Transverse colon (tissue), 4 donors: Measurements from ENCODE around the gene IRF8. TPM values are rescaled to one million over a fixed set of nuclear protein-coding genes. Genes with fewer than 3 reads are reported as not detected.

ENCODE experiments used
- DNase-seq: peaks from one replicate; pipeline ENCODE4 v3.0.0-alpha.2; 2019
- H3K27ac ChIP-seq, 4 donors: fragments of 200-600 bp; sonication (generic); 2 replicates each; pipeline ENCODE4 v1.5.1; 2016 to 2018; ENCODE audit warnings: inconsistent platforms in 4 of 4
- H3K27me3 ChIP-seq: fragments of 200-600 bp; sonication (generic); 2 replicates; pipeline ENCODE4 v1.5.1; 2017; ENCODE audit warnings: inconsistent platforms
- H3K36me3 ChIP-seq, 4 donors: fragments of 200-600 bp; sonication (generic); 2 replicates each; pipeline ENCODE4 v1.5.1; 2017 to 2019; ENCODE audit warnings: inconsistent platforms in 4 of 4
- H3K4me1 ChIP-seq, 4 donors: fragments of 200-600 bp; sonication (generic); 2 replicates each; pipeline ENCODE4 v1.5.1; 2017 to 2020; ENCODE audit warnings: inconsistent platforms in 4 of 4
- H3K4me3 ChIP-seq, 4 donors: fragments of 200-600 bp; sonication (generic); 1 replicate in 1 of 4; 2 replicates in 3 of 4; pipeline versions ENCODE4 v1.5.1 to v1.6.1; 2017 to 2019; ENCODE audit warnings: inconsistent platforms in 4 of 4
- H3K9me3 ChIP-seq, 2 donors: fragments of 200-600 bp; sonication (generic); 2 replicates each; pipeline ENCODE4 v1.5.1; 2017 to 2019; ENCODE audit warnings: inconsistent platforms in 2 of 2
- EP300 ChIP-seq: sonication (generic); formaldehyde crosslinking; IDR thresholded peaks from one replicate; pipeline ENCODE4 v1.6.1; 2017; ENCODE audit warnings: antibody characterized with exemption, low read depth
- POLR2A ChIP-seq: fragments of 450-650 bp; IDR thresholded peaks from one replicate; pipeline ENCODE4 v1.6.1; 2016; ENCODE audit warnings: antibody characterized with exemption, mild to moderate bottlenecking, moderate library complexity
- POLR2AphosphoS5 ChIP-seq, 3 donors: sonication (generic); formaldehyde crosslinking; IDR thresholded peaks; one replicate each; pipeline ENCODE4 v1.6.1; 2016; ENCODE audit warnings: antibody characterized with exemption in 3 of 3
- WGBS, 2 donors: methylation state at CpG; one replicate each; pipeline ENCODE4 v1.1.5; 2018; ENCODE audit warnings: low coverage in 1 of 2; 5-methylcytosine and 5-hydroxymethylcytosine counted together
- in situ Hi-C, 4 donors: fragments of 200-750 bp; cut with MboI; loops; one replicate each; pipeline versions ENCODE4 v1.15.0 to v1.15.1; 2017; ENCODE audit warnings: low sequenced_read_pairs in 3 of 4, low pct_ligation_motif_present in 1 of 4, low pct_unique_long_range_greater_than_20kb in 1 of 4
- intact Hi-C: fragments of 100-400 bp; cut with DNase I; formaldehyde crosslinking; loops from one replicate; pipeline ENCODE4 v1.15.1; 2023; ENCODE audit warnings: low total_unique reads
- total RNA-seq, 4 donors: library from RNA; depleted of rRNA; stranded (reverse); fragments of >200 nt; gene quantifications; one replicate each; pipeline ENCODE4 v1.1.0, GENCODE V29; 2016
- TF ChIP-seq, protein P1 (sequence below), 5 experiments: fragments of 200-600 bp in 3 of 5; fragments of 450-650 bp in 2 of 5; sonication (generic) in 3 of 5; IDR thresholded peaks; 1 replicate in 2 of 5; 2 replicates in 3 of 5; pipeline ENCODE4 v1.5.1; 2016 to 2017; ENCODE audit warnings: antibody characterized with exemption in 5 of 5, inconsistent platforms in 3 of 5, mild to moderate bottlenecking in 2 of 5, moderate library complexity in 1 of 5

IRF8 gene
- total RNA-seq, 4 donors from 2014 or later: 20.7 to 70.7 (median 45.2) TPM

DNA sequence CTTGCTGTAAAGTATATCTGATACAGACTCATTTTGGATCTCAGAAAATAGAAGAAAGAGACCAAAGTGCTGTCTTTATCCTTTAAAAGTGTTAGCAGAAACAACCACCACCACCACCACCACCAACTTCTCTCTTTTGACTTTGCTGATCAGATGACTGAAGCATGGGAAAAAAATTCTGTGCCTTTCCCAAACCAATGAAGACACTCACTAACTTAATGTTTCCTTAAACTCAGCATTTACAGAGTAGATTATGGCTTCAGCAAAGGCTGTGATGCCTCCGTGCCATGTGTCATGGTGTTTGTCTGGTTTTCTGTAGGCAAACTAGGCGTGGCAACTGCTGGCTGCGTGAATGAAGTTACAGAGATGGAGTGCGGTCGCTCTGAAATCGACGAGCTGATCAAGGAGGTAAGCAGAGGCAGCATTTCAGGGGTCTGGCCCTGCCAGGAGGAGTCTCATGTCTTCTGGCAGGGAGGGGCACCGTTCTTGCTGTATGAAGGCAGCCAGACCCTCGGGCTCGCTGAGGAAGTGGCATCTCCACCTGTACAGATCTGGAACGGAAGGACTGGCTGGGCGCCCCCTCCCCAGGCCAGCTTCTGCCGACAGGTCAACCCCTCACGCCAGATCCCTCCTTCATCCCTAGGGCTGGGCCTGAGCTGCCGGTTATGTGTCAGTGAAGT, 12.4 kb downstream of the IRF8 start:
- H3K4me3 ChIP-seq: no peak overlapping the region
- H3K27ac ChIP-seq: peak overlapping the region; percentile 13 to 59 (median 40)
- H3K27me3 ChIP-seq: no peaks in the 10 kb centered on the region
- H3K4me1 ChIP-seq: peaks cover 9 to 30% (median 11%) of the 10 kb centered on the region in 4 donors
- 95% methylated on average over 13 of the region's 15 CpGs; no CpG with 5 or more reads in 1 of the 2 donors for WGBS, 2 donors
- TF ChIP-seq, protein P1, sequence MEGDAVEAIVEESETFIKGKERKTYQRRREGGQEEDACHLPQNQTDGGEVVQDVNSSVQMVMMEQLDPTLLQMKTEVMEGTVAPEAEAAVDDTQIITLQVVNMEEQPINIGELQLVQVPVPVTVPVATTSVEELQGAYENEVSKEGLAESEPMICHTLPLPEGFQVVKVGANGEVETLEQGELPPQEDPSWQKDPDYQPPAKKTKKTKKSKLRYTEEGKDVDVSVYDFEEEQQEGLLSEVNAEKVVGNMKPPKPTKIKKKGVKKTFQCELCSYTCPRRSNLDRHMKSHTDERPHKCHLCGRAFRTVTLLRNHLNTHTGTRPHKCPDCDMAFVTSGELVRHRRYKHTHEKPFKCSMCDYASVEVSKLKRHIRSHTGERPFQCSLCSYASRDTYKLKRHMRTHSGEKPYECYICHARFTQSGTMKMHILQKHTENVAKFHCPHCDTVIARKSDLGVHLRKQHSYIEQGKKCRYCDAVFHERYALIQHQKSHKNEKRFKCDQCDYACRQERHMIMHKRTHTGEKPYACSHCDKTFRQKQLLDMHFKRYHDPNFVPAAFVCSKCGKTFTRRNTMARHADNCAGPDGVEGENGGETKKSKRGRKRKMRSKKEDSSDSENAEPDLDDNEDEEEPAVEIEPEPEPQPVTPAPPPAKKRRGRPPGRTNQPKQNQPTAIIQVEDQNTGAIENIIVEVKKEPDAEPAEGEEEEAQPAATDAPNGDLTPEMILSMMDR (IDR thresholded peaks at IDR 0.05): no peak
- TF ChIP-seq EP300 (no peak), POLR2A (no peak), POLR2AphosphoS5 (IDR thresholded peaks at IDR 0.05) (no peak)
- H3K9me3 ChIP-seq: no peaks in the 10 kb centered on the region
- DNase-seq: no peak
- in situ Hi-C loops: no loop called here
- H3K36me3 ChIP-seq: no peaks in the 10 kb centered on the region
- intact Hi-C loops: no loop called here

DNA sequence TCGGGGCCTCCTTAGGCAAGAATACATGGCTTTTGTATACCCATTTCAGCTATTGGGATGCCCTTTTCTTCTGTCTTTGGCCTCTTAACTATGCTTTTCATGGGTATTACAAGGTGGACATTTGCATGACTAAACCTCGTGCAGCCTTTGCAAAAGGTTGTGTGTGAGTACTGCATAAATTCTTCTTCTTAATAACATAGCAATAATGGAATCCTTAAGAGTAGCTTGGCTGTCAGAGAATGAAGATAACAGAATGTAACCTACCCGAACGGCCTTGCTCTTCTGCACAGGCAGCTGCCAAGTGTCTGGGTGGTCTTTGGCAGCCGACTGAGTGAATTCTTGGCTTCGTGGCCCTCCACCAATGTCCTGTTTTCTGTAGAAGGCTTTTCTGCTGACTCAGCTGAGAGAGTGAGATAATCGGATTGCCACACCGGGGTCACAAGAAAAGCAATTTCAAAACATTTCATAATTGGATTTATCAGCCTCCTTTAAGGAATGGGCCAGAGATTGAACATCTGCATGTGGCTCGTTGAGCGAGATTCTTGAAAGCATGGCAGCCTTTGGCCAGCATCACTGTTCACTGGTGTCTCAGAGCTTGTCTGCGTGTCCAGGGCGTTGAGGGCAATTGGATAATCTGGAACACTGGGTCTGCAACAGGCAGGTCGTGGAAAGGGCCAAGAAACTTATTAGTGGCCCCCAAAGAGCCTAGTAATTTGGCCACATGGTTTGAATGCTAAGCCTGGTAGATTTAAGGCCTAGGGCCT, 13.4 kb downstream of the IRF8 start:
- intact Hi-C loops (no loop called here), in situ Hi-C loops (no loop called here)
- DNase-seq: peak; percentile 43
- peak in 2 of 3 donors; percentile 27 to 53 for TF ChIP-seq POLR2AphosphoS5 (IDR thresholded peaks at IDR 0.05)
- TF ChIP-seq EP300: no peak
- WGBS, 2 donors: 67 to 73% methylated on average over 5 to 13 of the region's 13 CpGs
- no peaks in the 10 kb centered on the region for H3K27me3 ChIP-seq
- H3K27ac ChIP-seq: peak overlapping the region; percentile 13 to 59 (median 40)
- peaks cover 12 to 36% (median 17%) of the 10 kb centered on the region in 4 donors for H3K4me1 ChIP-seq
- no peaks in the 10 kb centered on the region for H3K36me3 ChIP-seq
- no peaks in the 10 kb centered on the region for H3K9me3 ChIP-seq
- H3K4me3 ChIP-seq: no peak overlapping the region

DNA sequence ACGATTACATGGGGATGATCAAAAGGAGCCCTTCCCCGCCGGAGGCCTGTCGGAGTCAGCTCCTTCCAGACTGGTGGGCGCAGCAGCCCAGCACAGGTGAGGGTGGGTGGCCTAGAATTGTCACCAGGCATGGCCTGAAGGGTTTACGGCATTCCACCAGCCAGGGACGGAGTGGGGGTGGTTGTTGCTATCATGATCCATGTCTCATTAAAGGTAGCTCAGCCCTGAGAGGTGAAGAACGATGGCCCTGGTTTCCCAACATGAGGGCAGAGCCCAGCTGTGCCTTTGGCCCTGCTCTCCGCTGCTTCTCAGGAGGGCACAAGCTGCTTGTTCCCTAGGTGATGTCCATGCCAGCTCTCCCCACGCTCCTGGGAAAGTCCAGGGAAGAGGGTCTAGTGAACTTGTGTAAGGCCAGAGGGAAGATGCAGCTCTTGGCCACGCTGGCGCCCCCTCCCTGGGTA, 14.2 kb downstream of the IRF8 start:
- no peak overlapping the region for H3K4me3 ChIP-seq
- no peaks in the 10 kb centered on the region for H3K36me3 ChIP-seq
- no peaks in the 10 kb centered on the region for H3K9me3 ChIP-seq
- no peaks in the 10 kb centered on the region for H3K27me3 ChIP-seq
- intact Hi-C loops: no loop called here
- peak overlapping the region in 3 of 4 donors; percentile 29 to 59 (median 50) for H3K27ac ChIP-seq
- 92% methylated on average over 12 of the region's 12 CpGs; no CpG with 5 or more reads in 1 of the 2 donors for WGBS, 2 donors
- TF ChIP-seq POLR2A (no peak), POLR2AphosphoS5 (IDR thresholded peaks at IDR 0.05) (no peak), EP300 (no peak)
- TF ChIP-seq, protein P1 (IDR thresholded peaks at IDR 0.05): no peak
- peaks cover 12 to 36% (median 17%) of the 10 kb centered on the region in 4 donors for H3K4me1 ChIP-seq
- no peak for DNase-seq
- in situ Hi-C loops: no loop called here

DNA sequence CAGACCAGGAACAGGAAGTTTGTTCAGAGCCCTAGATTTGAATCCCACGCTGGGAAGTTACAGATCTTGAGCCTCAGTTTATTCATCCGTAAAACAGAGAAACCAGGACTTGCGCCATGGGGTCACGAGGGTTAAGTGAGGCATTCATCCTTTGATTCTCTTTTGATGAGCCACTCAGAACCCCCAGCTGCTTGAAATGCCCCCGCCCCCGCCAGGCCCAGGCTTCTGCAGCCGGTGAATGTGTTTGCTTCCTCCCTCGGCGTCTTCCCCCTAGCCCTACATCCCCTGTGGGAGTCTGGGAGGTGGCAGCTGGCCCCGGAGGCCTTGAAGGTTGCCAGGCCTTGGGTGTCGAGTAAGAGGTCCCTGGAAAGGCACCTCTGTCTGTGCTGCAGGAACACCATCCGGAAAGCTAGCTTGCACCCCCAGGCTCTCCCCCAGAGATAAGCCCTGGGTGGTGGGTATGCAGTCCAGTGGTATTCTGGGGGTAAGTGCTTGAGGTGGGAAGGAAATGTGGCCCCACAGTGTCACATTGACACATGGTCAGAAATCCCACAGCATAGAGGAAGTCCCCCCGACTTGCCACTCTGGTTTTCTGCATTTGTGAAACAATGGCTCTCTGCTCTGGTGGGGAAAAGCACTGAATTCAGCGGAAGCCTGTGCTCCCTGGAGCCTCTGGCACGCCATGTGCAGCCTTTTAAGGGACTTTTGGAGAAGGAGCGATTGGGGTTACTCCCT, 14.9 kb downstream of the IRF8 start:
- 60% methylated on average over 15 of the region's 16 CpGs; no CpG with 5 or more reads in 1 of the 2 donors for WGBS, 2 donors
- Histone ChIP-seq H3K9me3 (no peaks in the 10 kb centered on the region), H3K36me3 (no peaks in the 10 kb centered on the region), H3K4me1 (peaks cover 12 to 36% (median 17%) of the 10 kb centered on the region in 4 donors), H3K4me3 (no peak overlapping the region), H3K27me3 (no peaks in the 10 kb centered on the region), H3K27ac (peak overlapping the region in 2 of 4 donors; percentile 29 to 50)
- intact Hi-C loops (no loop called here), in situ Hi-C loops (no loop called here)
- no peak for DNase-seq
- TF ChIP-seq POLR2A: no peak

DNA sequence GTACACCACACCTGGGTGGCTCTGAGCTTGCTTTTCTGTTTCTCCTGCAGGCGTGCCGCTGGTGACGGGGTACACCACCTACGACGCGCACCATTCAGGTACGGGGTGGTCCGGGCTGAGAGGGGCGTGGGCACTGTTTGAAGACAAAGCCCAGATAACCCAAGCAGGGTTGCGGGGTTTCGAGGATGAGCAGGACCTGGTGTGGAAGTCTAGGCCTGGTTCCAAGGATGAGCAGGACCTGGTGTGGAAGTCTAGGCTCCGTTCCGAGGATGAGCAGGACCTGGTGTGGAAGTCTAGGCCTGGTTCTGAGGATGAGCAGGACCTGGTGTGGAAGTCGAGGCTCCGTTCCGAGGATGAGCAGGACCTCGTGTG, 15.4 kb downstream of the IRF8 start:
- no peak for DNase-seq
- H3K4me3 ChIP-seq: no peak overlapping the region
- H3K36me3 ChIP-seq: no peaks in the 10 kb centered on the region
- peaks cover 12 to 36% (median 17%) of the 10 kb centered on the region in 4 donors for H3K4me1 ChIP-seq
- no peaks in the 10 kb centered on the region for H3K9me3 ChIP-seq
- no peak for TF ChIP-seq POLR2A
- TF ChIP-seq POLR2AphosphoS5 (IDR thresholded peaks at IDR 0.05): no peak
- TF ChIP-seq, protein P1 (IDR thresholded peaks at IDR 0.05): no peak
- no peak for TF ChIP-seq EP300
- in situ Hi-C loops (no loop called here), intact Hi-C loops (no loop called here)
- WGBS, 2 donors: 94% methylated on average over 17 of the region's 17 CpGs; no CpG with 5 or more reads in 1 of the 2 donors
- H3K27ac ChIP-seq: no peak overlapping the region
- H3K27me3 ChIP-seq: no peaks in the 10 kb centered on the region
